Head of caudate nucleus (tissue), 42 donors: ENCODE data around the gene SALL1.

Source experiments
- DNase-seq, 42 donors: peaks; one replicate each; pipeline versions ENCODE4 v3.0.0 to v3.0.0-alpha.2; 2020 to 2021; ENCODE audit warnings: mixed read lengths in 7 of 42
- intact Hi-C: fragments of 100-400 bp; cut with DNase I; formaldehyde crosslinking; loops from one replicate; pipeline ENCODE4 v1.15.0; 2022

Gene SALL1

GRCh38 chr16:51150888-51151320 lies at the start of gene SALL1:
Gene SALL1 (minus strand): TSS chr16:51151270. CDS start chr16:51151241, 29 bp downstream.
- intact Hi-C loops, result loop anchor here (5.0 to 10.0 kb wide), 3 partner anchors 286 to 374 kb away; no protein-coding TSS in a partner anchor
- peak in 28 of 42 donors; percentile 24 to 68 (median 49) for DNase-seq

GRCh38 chr16:51200793-51201192 lies 49.7 kb upstream of the SALL1 start:
- intact Hi-C loops, result no loop called here
- DNase-seq, result no peak

- DNase-seq, result no peak
Observed at GRCh38 chr16:51197953-51198748, 47.1 kb upstream of the SALL1 start.

GRCh38 chr16:51193879-51194278 lies 42.8 kb upstream of the SALL1 start:
- DNase-seq, result no peak
- intact Hi-C loops, result no loop called here

More at GRCh38 chr16:51197953-51198748, 47.1 kb upstream of the SALL1 start:
- intact Hi-C loops, result no loop called here

- intact Hi-C loops, result no loop called here
- DNase-seq, result no peak
Observed at GRCh38 chr16:51184702-51185433, 33.8 kb upstream of the SALL1 start.

- no peak for DNase-seq
- intact Hi-C loops, result no loop called here
Observed at GRCh38 chr16:51181503-51181811, 30.4 kb upstream of the SALL1 start.

GRCh38 chr16:51180719-51181502 lies 29.8 kb upstream of the SALL1 start:
- intact Hi-C loops, result no loop called here
- no peak for DNase-seq

- no peak for DNase-seq
- intact Hi-C loops, result no loop called here
Observed at GRCh38 chr16:51175081-51175480, 24.0 kb upstream of the SALL1 start.

- intact Hi-C loops, result no loop called here
- DNase-seq, result no peak
Observed at GRCh38 chr16:51172368-51172767, 21.3 kb upstream of the SALL1 start.

- no peak for DNase-seq
- intact Hi-C loops, result no loop called here
Observed at GRCh38 chr16:51168755-51169154, 17.7 kb upstream of the SALL1 start.

GRCh38 chr16:51167170-51167895 lies 16.3 kb upstream of the SALL1 start:
- intact Hi-C loops, result no loop called here
- no peak for DNase-seq

- intact Hi-C loops, result no loop called here
Observed at GRCh38 chr16:51166541-51166940, 15.5 kb upstream of the SALL1 start.

GRCh38 chr16:51166091-51166490 lies 15.0 kb upstream of the SALL1 start:
- intact Hi-C loops, result no loop called here
- DNase-seq, result no peak

More at GRCh38 chr16:51166541-51166940, 15.5 kb upstream of the SALL1 start:
- DNase-seq, result no peak

- DNase-seq, result no peak
- intact Hi-C loops, result no loop called here
Observed at GRCh38 chr16:51165043-51165442, 14.0 kb upstream of the SALL1 start.

GRCh38 chr16:51164574-51164973 lies 13.5 kb upstream of the SALL1 start:
- intact Hi-C loops, result no loop called here
- no peak for DNase-seq

GRCh38 chr16:51163894-51164566 lies 13.0 kb upstream of the SALL1 start:
- intact Hi-C loops, result no loop called here
- DNase-seq, result peak in 3 of 42 donors; percentile 15 to 60 (median 20)

GRCh38 chr16:51163366-51163765 lies 12.3 kb upstream of the SALL1 start:
- no peak for DNase-seq
- intact Hi-C loops, result no loop called here

- intact Hi-C loops, result no loop called here
- DNase-seq, result no peak
Observed at GRCh38 chr16:51161440-51162195, 10.5 kb upstream of the SALL1 start.
